Glutamatergic neuron (in vitro differentiated cells): Measurements from ENCODE around the gene SP6. TPM values are rescaled to one million over a fixed set of nuclear protein-coding genes. Genes with fewer than 3 reads are reported as not detected.

Experiments
- DNase-seq: peaks from one replicate; pipeline ENCODE4 v3.0.0; 2022
- H3K27ac Mint-ChIP-seq: one replicate; pipeline ENCODE4 v1.8.0; 2020; ENCODE audit warnings: mild to moderate bottlenecking, mixed read lengths, inconsistent platforms; ENCODE audit not compliant: unreplicated experiment
- H3K27me3 Mint-ChIP-seq: one replicate; pipeline ENCODE4 v1.8.0; 2020; ENCODE audit warnings: mild to moderate bottlenecking, moderate library complexity, mixed read lengths, inconsistent platforms; ENCODE audit not compliant: unreplicated experiment
- H3K36me3 Mint-ChIP-seq: one replicate; pipeline ENCODE4 v1.8.0; 2020; ENCODE audit warnings: mild to moderate bottlenecking, mixed read lengths, inconsistent platforms; ENCODE audit not compliant: unreplicated experiment
- H3K4me1 Mint-ChIP-seq: one replicate; pipeline ENCODE4 v1.8.0; 2020; ENCODE audit warnings: mild to moderate bottlenecking, low read depth, mixed read lengths, inconsistent platforms; ENCODE audit not compliant: unreplicated experiment
- H3K4me3 Mint-ChIP-seq: one replicate; pipeline ENCODE4 v1.8.0; 2020; ENCODE audit warnings: mild to moderate bottlenecking, mixed read lengths, inconsistent platforms; ENCODE audit not compliant: unreplicated experiment
- H3K9me3 Mint-ChIP-seq: one replicate; pipeline ENCODE4 v1.8.0; 2020; ENCODE audit warnings: mild to moderate bottlenecking, moderate library complexity, mixed read lengths, inconsistent platforms; ENCODE audit not compliant: unreplicated experiment
- CTCF ChIP-seq: fragments of 200-600 bp; sonication (generic); IDR thresholded peaks from one replicate; pipeline ENCODE4 v1.5.0; 2021; ENCODE audit not compliant: partially characterized antibody, unreplicated experiment
- total RNA-seq: library from RNA; stranded (reverse); fragmentation: NEBNext Ultra II Directional; extraction: Animal tissue kit (Norgen Biotek cat#: 25700); gene quantifications from one replicate; pipeline ENCODE4 v1.2.1, GENCODE V29; 2021; ENCODE audit not compliant: unreplicated experiment

SP6 gene
- total RNA-seq, 1 donor from 2014 or later = 1.7 TPM

- no peak for TF ChIP-seq CTCF
- Mint-ChIP-seq H3K9me3 (peaks cover 2% of the 10 kb centered on the region), H3K27me3 (peaks cover 3% of the 10 kb centered on the region), H3K4me1 (no peaks in the 10 kb centered on the region), H3K27ac (no peak overlapping the region), H3K4me3 (no peak overlapping the region), H3K36me3 (no peaks in the 10 kb centered on the region)
- no peak for DNase-seq
Measured at GRCh38 chr17:47801906-47802305, 49.1 kb downstream of the SP6 start.

- Mint-ChIP-seq H3K9me3 (peaks cover 2% of the 10 kb centered on the region), H3K4me1 (no peaks in the 10 kb centered on the region), H3K36me3 (no peaks in the 10 kb centered on the region), H3K27me3 (peaks cover 3% of the 10 kb centered on the region), H3K27ac (no peak overlapping the region), H3K4me3 (no peak overlapping the region)
- no peak for DNase-seq
- TF ChIP-seq CTCF = no peak
Measured at GRCh38 chr17:47801176-47801765, 49.7 kb downstream of the SP6 start.

- no peak overlapping the region for H3K27ac Mint-ChIP-seq
- no peak for TF ChIP-seq CTCF
- no peaks in the 10 kb centered on the region for H3K36me3 Mint-ChIP-seq
- peaks cover 3% of the 10 kb centered on the region for H3K27me3 Mint-ChIP-seq
- no peaks in the 10 kb centered on the region for H3K4me1 Mint-ChIP-seq
- H3K4me3 Mint-ChIP-seq = no peak overlapping the region
- no peaks in the 10 kb centered on the region for H3K9me3 Mint-ChIP-seq
- no peak for DNase-seq
Measured at GRCh38 chr17:47800686-47801085, 50.3 kb downstream of the SP6 start.

- no peaks in the 10 kb centered on the region for H3K36me3 Mint-ChIP-seq
- no peaks in the 10 kb centered on the region for H3K9me3 Mint-ChIP-seq
- no peak for DNase-seq
- H3K4me3 Mint-ChIP-seq = no peak overlapping the region
- H3K4me1 Mint-ChIP-seq = no peaks in the 10 kb centered on the region
- H3K27ac Mint-ChIP-seq = no peak overlapping the region
- TF ChIP-seq CTCF = no peak
- peaks cover 5% of the 10 kb centered on the region for H3K27me3 Mint-ChIP-seq
Measured at GRCh38 chr17:47797797-47798196, 53.2 kb downstream of the SP6 start.

Other genes starting within 250 kb of the SP6 start
- gene KPNB1, start 201.2 kb downstream of the SP6 start, total RNA-seq = 350 TPM
- gene TBKBP1, start 157.0 kb downstream of the SP6 start, total RNA-seq = 30.7 TPM
- gene TBX21, start 117.9 kb downstream of the SP6 start, total RNA-seq = not detected
- 30.0 TPM for gene OSBPL7, start 29.4 kb downstream of the SP6 start, total RNA-seq
- gene MRPL10, start 19.6 kb downstream of the SP6 start, total RNA-seq = 38.7 TPM
- gene LRRC46, start 19.5 kb downstream of the SP6 start, total RNA-seq = 1.3 TPM
- 39.1 TPM for gene SCRN2, start 9.9 kb downstream of the SP6 start, total RNA-seq
- gene SP2, start 45.1 kb upstream of the SP6 start, total RNA-seq = 17.8 TPM
- gene PNPO, start 90.4 kb upstream of the SP6 start, total RNA-seq = 6.0 TPM
- gene PRR15L, start 106.7 kb upstream of the SP6 start, total RNA-seq = not detected
- gene CDK5RAP3, start 120.0 kb upstream of the SP6 start, total RNA-seq = 196 TPM
- not detected for gene COPZ2, start 186.6 kb upstream of the SP6 start, total RNA-seq
- gene NFE2L1, start 197.2 kb upstream of the SP6 start, total RNA-seq = 190 TPM